ENCODE measurements around the gene POLA1.
A peak's percentile ranks its signal among the peaks of the same experiment; 100 is the strongest.

POLA1 gene

DNA sequence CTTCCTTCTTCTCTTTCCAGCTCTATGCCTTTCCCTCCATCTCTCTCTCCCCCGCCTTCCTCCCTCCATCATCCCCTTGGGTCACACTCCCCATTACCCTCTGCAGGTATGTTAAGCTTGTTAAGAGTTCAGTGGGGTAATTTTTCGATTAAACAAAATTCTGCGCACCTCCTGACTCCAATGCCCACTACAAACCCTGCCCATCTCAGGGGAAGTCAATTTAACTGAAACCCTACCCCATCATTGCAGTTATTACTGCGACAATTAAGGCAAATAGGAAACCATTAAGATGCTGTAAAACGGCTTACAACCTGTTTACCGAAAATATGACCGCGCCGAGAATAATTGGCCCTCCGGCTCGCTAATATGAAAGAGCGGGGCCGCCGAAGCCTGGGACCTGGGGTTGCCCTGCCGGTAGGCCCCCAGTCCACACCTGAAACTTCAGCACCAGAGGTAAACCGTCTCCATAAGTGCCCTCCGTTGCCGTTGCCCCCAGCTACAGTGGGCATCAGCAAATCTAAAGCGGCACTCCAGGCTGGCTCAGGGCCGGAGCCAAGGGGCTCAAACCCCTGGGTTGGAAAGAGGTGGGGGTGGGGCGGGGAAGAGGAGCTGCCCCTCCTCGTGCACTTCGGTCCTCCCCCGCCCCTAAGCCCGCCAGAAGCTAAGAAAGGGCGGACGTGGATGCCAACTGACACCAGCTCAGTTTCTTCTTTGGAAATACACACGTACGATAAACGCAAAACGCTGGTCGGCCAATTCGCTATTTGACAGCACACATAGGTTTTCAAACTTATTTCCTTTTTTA lies 317.3 kb downstream of the POLA1 start:
- DNase-seq (ENCODE audit: low spot score) = no peak

DNA sequence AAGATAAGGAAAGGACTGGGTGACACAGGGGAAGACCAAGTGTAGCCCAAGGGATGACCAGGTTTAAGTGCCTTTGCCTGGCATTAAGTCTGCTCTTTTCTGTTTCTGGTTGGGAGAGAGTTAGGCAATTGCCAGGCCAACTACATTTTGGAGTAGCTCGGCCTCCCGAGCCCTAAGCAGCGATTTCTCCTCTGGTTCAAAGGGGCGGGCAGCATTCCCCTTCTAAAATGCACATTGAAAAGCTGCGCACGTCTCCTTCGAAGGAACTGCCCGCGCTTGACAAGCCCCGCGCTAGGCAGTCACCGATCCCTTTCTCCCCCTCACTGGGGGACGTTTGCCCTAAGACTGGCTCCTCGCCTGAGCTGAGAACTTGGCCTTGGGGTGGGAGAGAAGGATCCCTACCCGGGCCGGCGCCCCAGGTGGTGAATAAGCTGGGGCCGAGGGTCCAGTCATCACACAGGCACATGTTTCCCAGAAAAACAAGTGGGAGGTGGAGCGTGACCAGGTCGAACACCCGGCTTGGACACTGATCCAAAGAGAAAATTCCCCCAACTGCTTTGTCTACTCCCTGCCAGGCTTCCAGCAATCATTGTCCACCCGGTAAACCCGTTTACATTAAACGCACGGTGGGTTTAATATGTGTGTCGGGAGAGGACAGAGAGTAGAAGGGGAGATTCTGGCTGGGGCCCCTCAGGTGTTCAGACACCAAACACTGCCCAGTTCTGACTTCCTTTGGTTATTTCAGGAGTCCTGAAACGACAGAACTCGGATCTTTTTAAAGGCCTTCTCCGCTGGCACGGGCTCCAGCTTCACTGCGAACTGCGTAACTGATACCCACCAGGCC lies 318.1 kb downstream of the POLA1 start:
- DNase-seq (ENCODE audit: low spot score) = no peak

DNA sequence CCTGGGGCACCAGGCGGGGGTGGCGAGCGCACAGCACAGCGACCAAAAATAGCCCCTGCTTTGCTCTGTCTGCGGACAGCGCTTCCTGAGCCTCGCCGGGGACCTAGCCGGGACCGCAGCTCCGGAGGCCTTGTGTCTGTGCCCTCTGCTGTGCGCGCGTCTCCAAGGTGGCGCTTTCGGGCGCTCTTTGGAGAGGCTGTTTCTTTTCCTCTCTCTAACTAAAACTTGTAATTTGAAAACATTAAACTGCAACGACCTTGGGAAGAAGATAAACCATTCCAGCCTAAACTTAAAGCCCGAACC lies 318.7 kb downstream of the POLA1 start:
- DNase-seq (ENCODE audit: low spot score) = no peak

- DNase-seq (ENCODE audit: low spot score) = no peak
These were observed 319.3 kb downstream of the POLA1 start for GRCh38 chrX:25012793-25013631.

DNA sequence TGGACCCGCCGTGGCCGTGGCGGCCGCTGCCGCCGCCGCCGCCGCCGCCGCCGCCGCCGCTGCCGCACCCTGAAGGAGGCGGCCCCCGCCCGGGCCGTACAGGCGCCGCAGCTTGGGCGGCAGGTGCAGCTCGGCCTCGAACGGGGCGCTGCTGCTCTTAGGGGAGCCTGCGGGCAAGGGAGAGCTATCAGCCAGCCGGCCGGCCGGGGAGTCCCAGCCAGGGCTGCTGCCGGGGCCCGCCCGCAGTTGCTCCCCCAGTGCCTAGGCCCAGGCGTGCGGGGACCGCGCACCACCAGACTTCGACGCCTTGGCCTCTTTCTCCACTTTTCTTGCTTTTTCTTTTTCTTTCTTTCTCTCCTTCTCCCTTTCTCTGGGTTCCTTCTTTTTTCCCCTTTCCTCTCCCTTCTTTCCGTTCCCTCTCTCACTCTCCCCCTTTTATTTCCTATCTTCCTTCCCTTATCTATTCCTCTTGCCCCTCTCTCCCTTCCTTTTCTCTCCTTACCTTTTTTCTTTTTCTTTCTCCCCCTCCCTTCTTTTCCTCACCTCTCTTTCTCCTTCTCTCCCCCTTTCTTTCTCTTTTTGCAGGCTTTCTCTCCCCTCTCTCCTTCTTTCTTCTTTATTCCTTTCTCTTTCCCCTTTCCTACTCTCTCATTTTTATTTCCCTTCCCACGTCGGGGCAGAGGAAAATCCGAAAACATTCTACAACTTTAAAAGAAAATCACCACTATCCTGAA lies 320.1 kb downstream of the POLA1 start:
- DNase-seq (ENCODE audit: low spot score) = no peak

GRCh38 chrX:25014366-25014838 lies 320.7 kb downstream of the POLA1 start:
- DNase-seq (ENCODE audit: low spot score) = no peak

GRCh38 chrX:25015486-25016360 lies 322.0 kb downstream of the POLA1 start, which contains the start of gene ARX:
ARX (minus strand) TSS chrX:25015965; CDS start chrX:25015737, 228 bp downstream.
- DNase-seq (ENCODE audit: low spot score) = peak; percentile 33

- no peak for DNase-seq (ENCODE audit: low spot score)
These were observed 322.6 kb downstream of the POLA1 start for GRCh38 chrX:25016361-25016671.

DNA sequence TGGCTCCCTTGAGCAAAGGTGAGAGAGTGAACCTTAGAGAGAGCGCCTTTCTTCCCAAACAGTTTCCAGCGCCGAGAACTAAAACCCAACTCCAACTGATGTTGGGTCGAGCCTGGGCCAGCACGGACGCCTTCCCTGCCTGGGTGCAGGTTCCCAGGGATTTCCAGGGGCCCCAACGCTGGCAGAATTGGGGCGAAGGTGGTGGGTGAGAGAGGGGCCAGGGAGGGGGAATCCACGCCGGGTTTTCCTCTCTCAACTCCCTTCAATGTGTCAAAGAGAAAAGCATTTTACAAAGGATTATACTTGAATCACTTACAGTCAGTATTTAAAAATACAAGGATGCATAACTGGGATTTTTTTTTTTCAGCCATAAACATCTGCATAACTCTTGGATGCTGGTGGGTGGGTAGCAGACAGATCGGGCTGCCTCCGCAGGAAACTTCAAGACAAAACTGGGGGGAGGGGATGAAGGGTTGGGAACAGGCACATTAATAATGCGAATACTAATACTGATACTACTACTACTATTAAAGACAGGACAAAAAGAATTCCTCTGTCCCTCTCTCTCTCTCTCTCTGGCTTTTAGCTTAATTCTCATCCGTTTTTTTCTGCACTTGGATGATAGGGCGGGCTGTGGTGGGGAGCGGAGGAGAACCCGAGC lies 323.4 kb downstream of the POLA1 start:
- no peak for DNase-seq (ENCODE audit: low spot score)

- no peak for DNase-seq (ENCODE audit: low spot score)
These were observed 324.0 kb downstream of the POLA1 start for GRCh38 chrX:25017667-25018247.

- no peak for DNase-seq (ENCODE audit: low spot score)
These were observed 325.0 kb downstream of the POLA1 start for GRCh38 chrX:25018682-25019081.

DNA sequence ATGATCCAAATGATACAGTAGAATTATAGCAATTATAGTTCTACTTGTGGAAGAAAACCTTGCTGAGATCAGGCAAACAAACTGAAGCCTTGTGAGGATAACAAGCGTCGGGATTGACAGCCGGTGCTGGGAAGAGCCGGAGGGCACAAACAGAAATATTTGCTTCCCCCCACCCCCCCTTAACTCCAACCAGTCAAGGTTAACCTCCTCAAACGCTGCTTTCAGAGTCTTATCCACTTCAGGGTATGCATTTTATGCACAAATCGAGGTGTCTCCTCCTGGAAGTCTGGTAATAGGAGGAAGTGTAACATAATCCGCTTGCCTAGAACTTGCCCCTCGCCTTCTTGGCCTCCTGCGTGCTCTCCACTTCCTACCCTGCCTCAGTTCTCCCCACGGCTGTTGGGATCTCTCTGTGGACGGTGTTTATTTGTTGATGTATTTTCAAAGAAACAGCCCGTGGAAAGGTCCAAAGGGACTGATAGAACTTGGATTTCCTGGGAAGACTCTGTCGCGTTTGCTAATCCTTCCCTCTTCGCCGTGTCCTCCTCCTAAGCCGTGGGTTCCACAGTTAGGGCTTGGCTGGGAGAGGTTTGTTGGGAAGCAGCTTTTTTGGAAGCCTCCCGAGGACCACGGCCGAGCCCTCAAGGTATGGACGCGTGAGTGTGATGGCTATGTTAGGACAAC lies 326.1 kb downstream of the POLA1 start:
- DNase-seq (ENCODE audit: low spot score) = no peak

GRCh38 chrX:25020391-25020904 lies 326.7 kb downstream of the POLA1 start:
- no peak for DNase-seq (ENCODE audit: low spot score)

- DNase-seq (ENCODE audit: low spot score) = no peak
These were observed 327.3 kb downstream of the POLA1 start for GRCh38 chrX:25020905-25021449.

DNA sequence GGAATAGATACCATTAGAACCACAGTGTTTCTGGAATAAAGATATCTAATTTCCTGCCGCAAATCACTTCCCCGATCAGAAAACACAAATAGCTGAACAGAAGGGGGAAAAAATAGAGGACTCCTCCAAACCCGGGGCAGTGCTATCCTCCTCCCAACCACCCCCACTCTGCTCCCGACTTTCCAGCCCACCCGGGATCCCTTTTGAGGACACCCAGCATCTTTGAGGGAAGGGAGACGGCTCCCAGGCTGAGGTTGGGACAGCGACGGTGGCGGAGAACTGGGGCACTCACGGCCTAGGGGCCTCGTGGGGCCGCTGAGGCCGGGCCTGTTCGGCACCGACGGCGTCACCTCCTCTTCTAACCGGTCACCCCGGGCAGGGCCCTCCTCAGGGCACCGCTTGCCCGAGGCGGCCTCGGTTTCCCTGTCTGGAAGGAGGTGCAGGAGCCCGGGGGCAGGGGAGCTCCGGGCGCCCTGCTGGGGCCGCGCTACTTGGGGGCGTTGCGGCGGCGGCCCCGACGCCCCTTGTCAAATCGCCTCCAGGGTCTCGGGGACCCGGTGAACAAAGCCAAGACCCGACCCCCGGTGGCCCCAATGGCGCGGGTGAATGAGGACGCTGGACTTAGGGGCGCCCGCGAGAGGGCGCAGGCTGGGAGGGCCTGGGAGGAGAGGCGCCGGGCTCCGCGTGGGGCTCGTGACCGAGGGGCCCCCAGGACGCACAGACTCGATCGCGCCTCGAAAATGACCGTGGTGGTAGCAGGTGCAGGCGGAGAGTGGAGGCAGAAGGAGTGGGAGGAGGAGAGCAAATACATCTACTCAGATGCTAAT lies 329.0 kb downstream of the POLA1 start:
- no peak for DNase-seq (ENCODE audit: low spot score)

- no peak for DNase-seq (ENCODE audit: low spot score)
These were observed 330.2 kb downstream of the POLA1 start for GRCh38 chrX:25023908-25024307.

GRCh38 chrX:25025615-25026014 lies 331.9 kb downstream of the POLA1 start:
- DNase-seq (ENCODE audit: low spot score) = no peak

DNA sequence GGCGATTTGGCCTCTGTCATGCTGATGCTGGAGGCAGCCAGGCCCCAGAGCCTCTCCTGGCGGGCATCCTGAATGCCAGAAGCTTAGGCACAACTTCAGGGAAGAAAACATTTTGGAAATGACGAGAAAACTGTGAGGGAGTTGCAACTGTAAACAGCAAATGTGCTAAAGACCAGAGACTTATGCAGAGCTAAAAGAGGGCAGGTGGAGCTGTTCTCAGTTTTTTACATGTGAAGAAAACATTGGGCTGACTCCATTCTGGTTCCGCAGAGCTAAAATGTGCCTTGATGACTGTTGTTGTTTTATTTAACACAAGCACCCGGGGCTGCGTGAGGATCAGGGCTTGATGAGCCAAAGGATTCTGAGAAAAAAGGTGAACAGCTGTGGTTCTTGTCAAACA lies 332.9 kb downstream of the POLA1 start:
- no peak for DNase-seq (ENCODE audit: low spot score)
